ENCODE data around the gene HACD2. TPM values are rescaled to one million over a fixed set of nuclear protein-coding genes. Genes with fewer than 3 reads are reported as not detected.

HACD2 gene
- polyA plus RNA-seq, 1 donor (not counting 4 experiments of a cell fraction or from before 2014, with no cell fraction given): 124 TPM

GRCh38 chr3:123568034-123568433 is 16.8 kb downstream of the HACD2 start:
- Histone ChIP-seq H3K9ac (ENCODE audit: control insufficient read depth, extremely low read depth, insufficient read depth, low read length) (no peak overlapping the region), H3K4me3 (ENCODE audit: control insufficient read depth in 2 of 3, extremely low read depth in 1 of 3, insufficient read depth in 2 of 3, low read depth in 1 of 3, low read length in 3 of 3) (no peak overlapping the region), H3K4me1 (ENCODE audit: control insufficient read depth, extremely low read depth, insufficient read depth, low read length) (peaks cover 10% of the 10 kb centered on the region), H3K79me2 (ENCODE audit: control insufficient read depth, insufficient read depth, low read length) (peaks cover 50% of the 10 kb centered on the region), H2AFZ (ENCODE audit: control insufficient read depth, low read length) (no peak overlapping the region), H3K27me3 (ENCODE audit: control insufficient read depth, extremely low read depth, insufficient read depth, low read length) (no peaks in the 10 kb centered on the region), H3K9me1 (ENCODE audit: control insufficient read depth, extremely low read depth, insufficient read depth, low read length) (peaks cover 2% of the 10 kb centered on the region), H3K27ac (ENCODE audit: control insufficient read depth, insufficient read depth, low read length) (no peak overlapping the region), H4K20me1 (ENCODE audit: control insufficient read depth, extremely low read depth, insufficient read depth, low read length) (peaks cover 8% of the 10 kb centered on the region), H3K4me2 (ENCODE audit: control insufficient read depth, extremely low read depth, insufficient read depth, low read depth, low read length) (no peak overlapping the region), H3K9me3 (ENCODE audit: control insufficient read depth, low read depth, low read length) (no peaks in the 10 kb centered on the region), H3K36me3 (ENCODE audit: control insufficient read depth in 2 of 2, extremely low read depth in 1 of 2, insufficient read depth in 2 of 2, low read length in 2 of 2) (peaks cover 16 to 24% of the 10 kb centered on the region in 2 experiments)
- FAIRE-seq (no peak), DNase-seq (ENCODE audit: low read depth, low spot score) (no peak)
- dilution Hi-C loops (cut with MboI; ENCODE audit: extremely low pct_ligation_motif_present, low sequenced_read_pairs): no loop called here
- TF ChIP-seq EZH2 (IDR thresholded peaks at IDR 0.05; ENCODE audit: low read length): no peak
- no peak for TF ChIP-seq CTCF (optimal IDR thresholded peaks at IDR 0.05 in 1 of 3, IDR thresholded peaks at IDR 0.05 in 1 of 3, conservative IDR thresholded peaks at IDR 0.05 in 1 of 3; ENCODE audit: extremely low read depth in 1 of 3, insufficient read depth in 2 of 3, low read length in 3 of 3)

- DNase-seq (ENCODE audit: low read depth, low spot score) (no peak), FAIRE-seq (no peak)
- Histone ChIP-seq H3K9me1 (ENCODE audit: control insufficient read depth, extremely low read depth, insufficient read depth, low read length) (no peaks in the 10 kb centered on the region), H3K9ac (ENCODE audit: control insufficient read depth, extremely low read depth, insufficient read depth, low read length) (no peak overlapping the region), H4K20me1 (ENCODE audit: control insufficient read depth, extremely low read depth, insufficient read depth, low read length) (peaks cover 5% of the 10 kb centered on the region), H3K4me1 (ENCODE audit: control insufficient read depth, extremely low read depth, insufficient read depth, low read length) (peaks cover 11% of the 10 kb centered on the region), H3K4me3 (ENCODE audit: control insufficient read depth in 2 of 3, extremely low read depth in 1 of 3, insufficient read depth in 2 of 3, low read depth in 1 of 3, low read length in 3 of 3) (no peak overlapping the region), H3K27me3 (ENCODE audit: control insufficient read depth, extremely low read depth, insufficient read depth, low read length) (no peaks in the 10 kb centered on the region), H3K9me3 (ENCODE audit: control insufficient read depth, low read depth, low read length) (no peaks in the 10 kb centered on the region), H3K79me2 (ENCODE audit: control insufficient read depth, insufficient read depth, low read length) (peaks cover 26% of the 10 kb centered on the region), H3K27ac (ENCODE audit: control insufficient read depth, insufficient read depth, low read length) (no peak overlapping the region), H2AFZ (ENCODE audit: control insufficient read depth, low read length) (no peak overlapping the region), H3K36me3 (ENCODE audit: control insufficient read depth in 2 of 2, extremely low read depth in 1 of 2, insufficient read depth in 2 of 2, low read length in 2 of 2) (peaks cover 18 to 27% of the 10 kb centered on the region in 2 experiments), H3K4me2 (ENCODE audit: control insufficient read depth, extremely low read depth, insufficient read depth, low read depth, low read length) (no peak overlapping the region)
- TF ChIP-seq EZH2 (IDR thresholded peaks at IDR 0.05; ENCODE audit: low read length) (no peak), CTCF (optimal IDR thresholded peaks at IDR 0.05 in 1 of 3, IDR thresholded peaks at IDR 0.05 in 1 of 3, conservative IDR thresholded peaks at IDR 0.05 in 1 of 3; ENCODE audit: extremely low read depth in 1 of 3, insufficient read depth in 2 of 3, low read length in 3 of 3) (no peak)
- dilution Hi-C loops (cut with MboI; ENCODE audit: extremely low pct_ligation_motif_present, low sequenced_read_pairs): no loop called here
Measured at GRCh38 chr3:123564056-123564455, 20.8 kb downstream of the HACD2 start.

Data from keratinocyte (primary cell).